Skeletal muscle satellite cell (primary cell): ENCODE measurements around the gene PDGFD.
"Not testable (repeated sequence)": the region's sequence is repeated elsewhere in the genome, so short reads cannot be mapped to it uniquely, and the experiment has no call there.

Source experiments
- H3K27me3 ChIP-seq: 2 replicates; pipeline ENCODE4 v1.7.0; 2013; ENCODE audit warnings: low read length; ENCODE audit not compliant: control insufficient read depth, insufficient read depth
- H3K36me3 ChIP-seq: 2 replicates; pipeline ENCODE4 v1.7.0; 2013; ENCODE audit warnings: mild to moderate bottlenecking, control low read depth, low read length; ENCODE audit not compliant: insufficient read depth
- H3K4me1 ChIP-seq: 2 replicates; pipeline ENCODE4 v1.7.0; 2013; ENCODE audit warnings: low read length; ENCODE audit not compliant: control insufficient read depth, insufficient read depth
- H3K4me2 ChIP-seq: 2 replicates; pipeline ENCODE4 v1.7.0; 2013; ENCODE audit warnings: mild to moderate bottlenecking, low read length
- H3K4me3 ChIP-seq: 2 replicates; pipeline ENCODE4 v1.7.0; 2013; ENCODE audit warnings: low read length
- H3K9ac ChIP-seq: 2 replicates; pipeline ENCODE4 v1.7.0; 2013; ENCODE audit warnings: mild to moderate bottlenecking, low read depth, low read length, moderate library complexity
- H3K9me3 ChIP-seq: replicated peaks from 2 replicates; pipeline ENCODE4 v1.7.0; 2013; ENCODE audit warnings: mild to moderate bottlenecking, control low read depth, low read length

Gene PDGFD

DNA sequence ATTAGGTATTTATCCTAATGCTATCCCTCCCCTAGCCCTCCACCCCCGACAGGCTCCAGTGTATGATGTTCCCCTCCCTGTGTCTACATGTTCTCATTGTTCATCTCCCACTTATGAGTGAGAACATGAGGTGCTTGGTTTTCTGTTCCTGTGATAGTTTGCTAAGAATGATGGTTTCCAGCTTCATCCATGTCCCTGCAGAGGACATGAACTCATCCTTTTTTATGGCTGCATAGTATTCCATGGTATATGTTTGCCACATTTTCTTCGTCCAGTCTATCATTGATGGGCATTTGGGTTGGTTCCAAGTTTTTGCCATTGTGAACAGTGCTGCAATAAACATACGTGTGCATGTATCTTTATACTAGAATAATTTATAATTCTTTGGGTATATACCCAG, 117.1 kb downstream of the PDGFD start:
- H3K9me3 ChIP-seq, H3K4me2 ChIP-seq, H3K4me1 ChIP-seq, H3K4me3 ChIP-seq, H3K36me3 ChIP-seq, H3K27me3 ChIP-seq, H3K9ac ChIP-seq: not testable (repeated sequence)

DNA sequence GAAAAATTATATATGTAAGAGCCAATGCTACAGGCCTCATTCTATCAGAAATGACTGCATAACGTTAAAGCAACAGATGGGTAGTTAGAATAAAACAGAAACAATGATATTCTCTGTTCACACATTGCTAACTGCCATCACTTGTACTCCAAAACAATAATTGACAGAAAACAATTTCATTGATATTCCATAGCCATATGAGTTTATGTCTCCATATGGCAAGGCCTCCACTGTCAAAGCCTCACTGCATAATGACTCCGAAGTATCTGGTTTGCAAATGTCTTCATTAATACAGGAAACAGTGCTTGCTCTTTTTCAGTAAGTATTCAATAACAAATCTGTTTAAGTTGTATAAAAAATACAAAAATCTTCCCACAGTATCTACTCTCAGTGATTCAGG, 117.6 kb downstream of the PDGFD start:
- Histone ChIP-seq H3K9ac (no peak overlapping the region), H3K4me3 (no peak overlapping the region), H3K4me2 (no peak overlapping the region), H3K36me3 (no peaks in the 10 kb centered on the region), H3K9me3 (no peaks in the 10 kb centered on the region), H3K4me1 (no peaks in the 10 kb centered on the region), H3K27me3 (no peaks in the 10 kb centered on the region)

DNA sequence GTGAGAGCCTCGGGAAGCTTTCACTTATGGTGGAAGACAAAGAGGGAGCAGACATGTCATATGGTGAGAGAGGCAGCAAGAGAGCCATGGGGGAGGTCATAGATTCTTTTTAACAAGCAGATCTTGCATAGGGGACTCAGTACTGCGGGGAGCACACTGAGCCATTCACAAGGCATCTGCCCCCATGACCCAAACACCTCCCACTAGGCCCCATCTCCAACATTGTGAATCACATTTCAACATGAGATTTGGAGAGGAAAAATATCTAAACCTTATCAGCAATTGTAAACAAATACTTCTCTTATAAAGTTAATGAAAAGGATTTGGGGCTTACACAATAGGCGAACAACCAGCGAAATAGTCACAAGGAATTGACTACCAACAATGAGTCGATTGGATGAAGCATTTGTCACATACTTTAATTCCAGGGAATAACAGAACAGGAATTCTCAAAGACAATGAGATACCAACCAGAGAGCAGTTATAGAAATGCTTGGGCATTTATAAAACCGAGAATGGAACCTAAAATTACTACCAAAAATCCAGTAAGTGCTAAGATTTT, 120.2 kb downstream of the PDGFD start:
- H3K36me3 ChIP-seq = no peaks in the 10 kb centered on the region
- H3K4me2 ChIP-seq = no peak overlapping the region
- no peak overlapping the region for H3K4me3 ChIP-seq
- no peak overlapping the region for H3K9ac ChIP-seq
- no peaks in the 10 kb centered on the region for H3K4me1 ChIP-seq
- H3K9me3 ChIP-seq = no peaks in the 10 kb centered on the region
- H3K27me3 ChIP-seq = no peaks in the 10 kb centered on the region

DNA sequence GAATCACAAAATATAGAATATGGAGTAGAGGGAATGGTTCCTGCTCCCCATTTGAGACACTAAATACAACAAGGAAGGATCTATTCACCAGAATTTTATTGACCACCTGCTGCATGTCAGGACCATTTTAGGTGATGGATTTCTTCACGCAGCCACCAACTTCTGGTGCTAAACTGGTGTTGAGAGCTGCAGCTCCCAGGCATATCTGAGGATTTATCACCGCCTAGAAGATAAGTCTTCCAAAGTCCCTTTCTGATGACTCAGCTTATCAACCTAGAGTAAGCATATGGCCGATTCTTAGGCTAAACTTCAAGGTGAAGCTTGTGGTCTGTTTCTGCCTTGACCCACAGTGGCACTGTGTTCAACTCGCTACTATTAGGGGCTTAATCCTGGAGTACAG, 120.8 kb downstream of the PDGFD start:
- Histone ChIP-seq H3K4me2 (no peak overlapping the region), H3K27me3 (no peaks in the 10 kb centered on the region), H3K4me3 (no peak overlapping the region), H3K9ac (no peak overlapping the region), H3K4me1 (no peaks in the 10 kb centered on the region), H3K36me3 (no peaks in the 10 kb centered on the region), H3K9me3 (no peaks in the 10 kb centered on the region)

DNA sequence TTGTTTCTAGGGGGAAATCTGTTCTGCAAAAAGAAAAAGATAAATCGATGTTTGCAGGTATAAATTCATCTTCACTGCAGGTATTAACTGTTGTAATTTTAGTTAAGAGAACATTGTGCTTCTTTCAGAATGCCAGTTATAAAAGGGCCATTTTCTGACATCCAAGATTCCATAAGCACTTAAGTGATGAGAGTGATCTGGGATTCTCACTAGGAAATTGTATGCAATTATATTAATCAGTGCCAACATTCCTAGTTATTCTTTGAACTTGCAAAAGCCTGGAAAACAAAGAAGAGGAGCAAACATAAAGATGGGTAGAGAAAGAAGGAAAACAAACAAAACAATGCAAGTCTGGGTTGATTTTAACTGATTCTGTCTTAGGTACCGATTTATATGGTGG, 122.2 kb downstream of the PDGFD start:
- Histone ChIP-seq H3K9ac (no peak overlapping the region), H3K9me3 (no peaks in the 10 kb centered on the region), H3K4me2 (no peak overlapping the region), H3K36me3 (no peaks in the 10 kb centered on the region), H3K4me1 (no peaks in the 10 kb centered on the region), H3K27me3 (no peaks in the 10 kb centered on the region), H3K4me3 (no peak overlapping the region)

DNA sequence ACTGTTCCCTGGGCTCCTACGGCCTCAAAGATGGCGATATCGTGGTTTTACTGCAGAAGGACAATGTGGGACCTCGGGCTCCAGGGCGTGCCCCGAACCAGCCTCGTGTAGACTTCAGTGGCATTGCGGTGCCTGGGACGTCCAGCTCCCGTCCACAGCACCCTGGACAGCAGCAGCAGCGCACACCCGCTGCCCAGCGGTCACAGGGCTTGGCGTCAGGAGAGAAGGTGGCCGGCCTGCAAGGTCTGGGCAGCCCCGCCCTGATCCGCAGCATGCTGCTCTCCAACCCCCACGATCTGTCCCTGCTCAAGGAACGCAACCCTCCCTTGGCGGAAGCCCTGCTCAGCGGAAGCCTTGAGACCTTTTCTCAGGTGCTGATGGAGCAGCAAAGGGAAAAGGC, 127.0 kb downstream of the PDGFD start:
- Histone ChIP-seq H3K27me3 (no peaks in the 10 kb centered on the region), H3K4me3 (no peak overlapping the region), H3K4me1 (peaks cover 13% of the 10 kb centered on the region), H3K9ac (no peak overlapping the region), H3K4me2 (no peak overlapping the region), H3K9me3 (no peaks in the 10 kb centered on the region), H3K36me3 (no peaks in the 10 kb centered on the region)

DNA sequence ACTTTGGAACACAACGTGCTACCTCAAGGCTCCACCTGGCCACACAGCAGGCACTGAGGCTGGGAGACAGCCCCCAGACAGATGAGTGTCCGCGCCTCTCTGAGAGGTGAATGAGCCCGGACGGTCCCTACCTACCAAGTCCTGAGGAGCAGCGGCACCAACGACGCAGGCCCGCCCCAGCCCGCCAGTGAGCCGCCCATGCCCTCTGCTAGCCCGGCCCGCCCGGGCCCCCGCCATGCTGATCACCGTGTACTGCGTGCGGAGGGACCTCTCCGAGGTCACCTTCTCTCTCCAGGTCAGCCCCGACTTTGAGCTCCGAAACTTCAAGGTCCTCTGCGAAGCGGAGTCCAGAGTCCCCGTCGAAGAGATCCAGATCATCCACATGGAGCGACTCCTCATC, 127.4 kb downstream of the PDGFD start, which contains the start of gene DDI1:
DDI1 (plus strand) TSS at position 53 of the 400 bp plus-strand sequence; CDS start at position 236, 183 bp downstream.
- Histone ChIP-seq H3K9me3 (no peaks in the 10 kb centered on the region), H3K4me2 (no peak within 1 kb of the TSS), H3K4me3 (no peak within 1 kb of the TSS), H3K9ac (no peak within 1 kb of the TSS), H3K36me3 (no peaks in the 10 kb centered on the region), H3K4me1 (peaks cover 13% of the 10 kb centered on the region), H3K27me3 (no peaks in the 10 kb centered on the region)

DNA sequence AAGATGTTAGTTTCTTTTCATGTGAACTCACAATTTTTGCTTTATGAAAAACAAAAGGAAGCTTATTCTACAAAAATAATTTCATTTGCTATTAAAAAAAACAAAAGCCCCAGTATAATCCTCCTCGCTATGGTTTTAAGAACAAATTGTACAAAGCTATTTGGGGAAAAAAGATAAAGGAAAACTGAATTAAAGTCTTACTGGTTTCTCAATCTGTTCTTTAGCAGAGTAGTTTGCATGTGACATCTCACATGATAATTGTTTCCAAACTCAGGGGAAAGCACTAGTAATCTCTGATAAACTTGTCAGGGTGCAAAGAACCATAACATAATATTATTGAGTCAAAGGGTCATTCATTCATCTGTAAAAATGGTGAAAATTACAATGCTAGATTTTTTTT, 130.4 kb downstream of the PDGFD start:
- Histone ChIP-seq H3K9me3 (no peaks in the 10 kb centered on the region), H3K4me3 (no peak overlapping the region), H3K4me1 (peaks cover 13% of the 10 kb centered on the region), H3K9ac (no peak overlapping the region), H3K36me3 (no peaks in the 10 kb centered on the region), H3K27me3 (no peaks in the 10 kb centered on the region), H3K4me2 (peak overlapping the region; percentile 27)

DNA sequence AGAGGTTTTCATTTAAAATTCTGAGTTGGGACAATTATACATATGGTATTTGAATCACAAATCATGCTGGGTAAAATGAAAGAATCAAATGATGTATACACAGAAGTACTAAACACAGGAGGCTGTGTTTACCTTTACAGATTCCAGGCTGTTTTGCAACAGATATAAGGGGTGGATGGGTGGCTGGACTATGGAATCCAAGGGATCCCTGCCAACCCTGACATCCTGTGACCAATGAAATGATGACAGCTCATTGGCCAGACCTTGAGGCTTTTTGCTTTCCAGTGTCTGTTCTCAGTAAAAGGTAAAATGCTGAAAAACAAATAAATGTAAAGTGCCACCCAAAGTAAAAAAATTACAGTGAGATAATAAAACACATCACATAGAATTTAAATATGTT, 130.8 kb downstream of the PDGFD start:
- no peak overlapping the region for H3K9ac ChIP-seq
- H3K9me3 ChIP-seq = no peaks in the 10 kb centered on the region
- no peak overlapping the region for H3K4me3 ChIP-seq
- peak overlapping the region; percentile 27 for H3K4me2 ChIP-seq
- no peaks in the 10 kb centered on the region for H3K36me3 ChIP-seq
- peaks cover 13% of the 10 kb centered on the region for H3K4me1 ChIP-seq
- H3K27me3 ChIP-seq = no peaks in the 10 kb centered on the region

DNA sequence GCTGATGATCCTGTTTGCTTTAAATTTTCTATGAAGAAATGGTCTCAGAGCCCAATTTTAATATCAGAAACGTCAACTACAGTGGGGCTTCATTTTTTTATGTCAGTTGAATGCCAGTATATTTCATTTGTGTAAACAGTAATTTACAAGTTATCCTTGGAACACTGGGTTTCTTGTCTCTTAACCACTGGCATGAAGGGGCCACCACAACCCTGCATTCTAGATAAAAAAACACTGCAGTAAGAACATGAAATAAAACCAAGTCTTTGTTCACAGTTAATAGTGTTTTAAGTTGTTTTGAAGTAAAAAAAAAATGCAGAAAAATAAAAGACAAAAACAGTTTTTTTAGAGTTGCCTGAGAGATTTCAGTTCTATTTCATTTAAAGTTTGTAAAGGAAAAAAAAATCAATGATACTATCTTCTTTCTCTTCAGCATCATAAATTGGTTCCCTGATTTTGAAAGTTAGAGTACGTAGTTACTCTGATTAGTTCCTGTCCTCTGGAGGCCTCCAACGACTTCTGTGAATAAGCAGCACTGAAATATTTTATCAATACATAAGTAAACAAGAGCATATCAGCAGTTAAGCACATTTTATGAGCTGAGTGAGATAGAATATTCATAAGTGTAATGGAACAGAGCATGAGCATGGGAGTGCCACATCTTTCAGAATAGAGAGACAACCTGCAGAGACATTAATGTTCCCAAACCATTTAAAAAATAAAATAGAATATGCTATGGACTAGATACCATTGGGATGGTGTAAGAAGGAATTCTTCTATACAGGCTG, 135.3 kb downstream of the PDGFD start:
- no peak overlapping the region for H3K9ac ChIP-seq
- no peaks in the 10 kb centered on the region for H3K9me3 ChIP-seq
- H3K4me3 ChIP-seq = no peak overlapping the region
- H3K36me3 ChIP-seq = no peaks in the 10 kb centered on the region
- no peak overlapping the region for H3K4me2 ChIP-seq
- H3K4me1 ChIP-seq = peaks cover 9% of the 10 kb centered on the region
- H3K27me3 ChIP-seq = no peaks in the 10 kb centered on the region

DNA sequence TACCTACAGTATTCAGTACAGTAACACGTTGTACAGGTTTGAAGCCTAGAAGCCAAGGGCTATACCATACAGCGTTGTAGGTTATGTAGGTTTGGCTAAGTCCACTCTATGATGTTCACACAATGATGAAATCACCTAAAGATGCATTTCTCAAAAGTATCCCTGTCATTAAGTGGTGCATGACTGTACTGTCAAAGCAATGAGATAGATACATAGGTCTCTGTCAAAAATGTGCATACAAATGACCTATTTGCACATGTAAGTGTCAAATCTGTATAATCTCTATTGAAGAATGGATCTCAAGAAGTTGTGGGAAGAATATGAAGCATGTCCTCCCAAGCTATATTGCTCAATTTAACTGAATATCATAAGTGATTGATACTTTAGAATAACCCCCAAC, 139.4 kb downstream of the PDGFD start:
- Histone ChIP-seq H3K9me3 (no peaks in the 10 kb centered on the region), H3K4me2 (no peak overlapping the region), H3K9ac (no peak overlapping the region), H3K36me3 (no peaks in the 10 kb centered on the region), H3K27me3 (no peaks in the 10 kb centered on the region), H3K4me1 (no peaks in the 10 kb centered on the region), H3K4me3 (no peak overlapping the region)
